ENCODE measurements around the gene EID3.

EID3 gene

DNA sequence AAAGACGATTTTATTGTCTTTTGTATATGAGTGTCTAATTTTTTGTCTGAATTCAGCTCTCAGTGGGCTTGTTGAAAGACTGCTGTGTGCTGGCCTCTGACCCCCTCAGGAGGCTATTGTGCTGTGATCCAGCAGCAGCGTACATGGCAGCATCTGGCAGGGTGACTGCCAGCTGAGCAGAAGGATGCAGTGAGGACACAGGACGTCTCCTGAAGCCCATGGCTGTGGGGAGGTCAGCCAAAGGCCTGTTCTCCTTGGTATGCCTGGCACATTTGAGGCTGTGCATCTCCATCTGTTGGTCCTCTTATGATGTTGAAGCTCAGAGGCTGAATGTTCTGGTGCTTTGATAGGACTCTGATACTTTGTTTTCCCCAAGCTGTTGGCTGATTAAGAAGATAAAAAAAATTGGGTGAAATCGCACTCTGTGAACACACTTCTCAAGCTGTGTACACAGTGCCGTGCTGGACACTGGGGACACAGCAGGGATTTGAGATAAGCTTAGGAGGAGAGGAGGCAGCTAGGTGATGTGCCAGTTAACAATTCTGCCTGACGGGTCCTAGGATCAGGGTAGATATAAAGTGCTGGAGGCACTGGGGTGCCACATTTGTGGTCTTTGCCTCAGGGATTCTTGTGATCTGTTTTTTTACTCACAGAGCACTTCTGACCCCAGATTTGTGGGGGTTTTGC is 37.5 kb downstream of the EID3 start:
- DNase-seq = no peak

DNA sequence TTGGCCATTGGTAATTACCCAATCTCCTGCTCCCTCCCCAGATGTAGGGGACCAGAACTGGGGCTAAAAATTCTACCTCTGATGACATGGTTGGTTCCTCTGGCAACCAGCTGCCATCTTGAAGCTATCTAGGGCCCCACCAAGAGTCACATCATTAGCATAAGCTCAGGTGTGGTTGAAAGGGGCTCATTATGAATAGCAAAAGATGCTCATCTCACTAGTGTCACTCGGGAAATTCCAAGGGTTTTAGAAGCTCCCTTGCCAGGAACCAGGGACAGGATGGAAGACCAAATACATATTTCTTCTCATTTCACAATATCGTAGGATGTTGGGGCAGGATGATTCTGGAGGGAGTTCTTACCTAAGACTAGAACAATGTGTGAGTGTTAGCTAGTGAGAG is 38.6 kb downstream of the EID3 start:
- DNase-seq = no peak

DNA sequence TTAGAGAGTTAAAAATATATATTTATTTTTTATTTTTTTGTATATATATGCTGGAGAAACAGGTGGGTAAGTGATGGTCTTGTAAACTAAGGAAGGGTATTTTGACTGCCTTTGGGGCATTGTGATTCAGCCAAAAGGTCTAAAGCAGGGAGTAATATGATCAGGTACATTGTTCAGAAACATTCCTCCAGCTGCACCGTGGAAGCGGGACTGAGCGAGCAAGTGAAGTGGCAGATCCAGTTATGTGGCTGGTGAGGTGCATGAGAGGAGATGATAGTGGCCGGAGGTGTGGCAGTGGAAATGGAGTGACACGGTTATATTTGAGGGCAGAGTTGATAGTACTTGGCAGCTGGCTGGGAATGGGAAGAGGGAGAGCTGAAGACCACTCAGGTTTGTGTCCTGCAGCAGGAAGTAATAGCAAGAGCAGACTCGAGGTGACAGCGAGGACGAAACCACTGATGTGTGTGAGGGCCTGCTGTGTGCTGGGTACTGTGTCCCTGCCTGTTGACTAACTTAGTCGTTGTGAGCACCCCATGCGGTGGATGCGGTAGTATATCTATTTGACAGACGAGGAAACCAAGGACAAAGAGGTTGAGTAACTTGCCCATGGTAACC is 39.2 kb downstream of the EID3 start:
- no peak for DNase-seq

DNA sequence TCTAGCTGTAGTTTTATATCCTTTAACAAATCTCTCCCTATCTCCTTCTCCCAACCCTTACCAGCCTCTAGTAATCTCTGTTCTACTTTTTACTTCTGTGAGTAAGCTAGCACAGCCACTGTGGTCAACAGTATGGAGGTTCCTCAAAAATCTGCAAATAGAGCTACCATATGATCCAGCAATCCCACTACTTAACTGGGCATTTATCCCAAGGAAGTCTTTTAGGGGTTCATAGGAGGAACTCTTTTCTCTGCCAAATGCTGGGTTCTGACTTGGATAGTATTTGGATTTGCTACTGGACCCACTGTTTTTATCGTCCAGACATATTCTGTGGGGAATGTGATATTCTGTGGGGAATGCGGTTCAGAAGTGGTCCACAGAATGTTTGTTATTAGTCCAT is 41.1 kb downstream of the EID3 start:
- DNase-seq = no peak

DNA sequence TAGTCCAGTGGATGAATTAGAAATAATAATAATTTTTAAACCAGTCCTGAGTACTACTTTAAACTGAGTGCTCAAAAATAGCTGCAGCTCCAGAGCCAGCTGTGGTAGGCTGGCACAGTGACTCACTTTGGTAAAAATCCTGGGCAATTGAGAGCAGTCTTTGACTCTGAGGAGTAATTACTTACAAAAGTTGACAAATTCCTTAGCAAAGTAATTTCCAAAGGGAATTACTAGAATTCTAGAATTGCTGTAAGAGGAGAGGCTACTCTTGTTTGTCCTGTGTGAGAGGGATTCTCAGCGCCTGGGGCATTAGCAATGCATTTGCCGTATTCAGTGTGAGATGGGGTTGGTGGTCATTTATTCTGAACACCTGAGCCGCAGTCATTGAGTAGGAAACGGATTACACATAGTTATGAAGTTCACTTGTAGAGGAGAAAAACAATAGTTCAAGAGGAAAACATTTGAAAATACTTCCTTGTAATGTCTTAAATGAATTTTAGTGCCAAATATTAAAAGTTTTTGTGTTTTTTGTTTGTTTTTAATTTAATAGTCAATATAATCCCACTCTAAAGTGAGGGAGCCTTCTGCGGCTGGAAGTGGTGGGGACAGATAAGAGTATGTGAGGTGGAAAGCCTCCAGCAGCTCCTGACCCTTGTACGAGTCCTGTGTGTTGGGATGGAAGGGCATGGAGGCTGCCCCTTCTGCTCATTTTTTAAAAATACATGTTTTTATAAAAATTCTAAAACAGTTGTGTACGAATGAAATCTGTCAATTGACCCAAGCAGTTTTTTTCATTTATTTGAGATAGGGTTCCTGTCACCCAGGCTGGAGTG is 41.9 kb downstream of the EID3 start:
- no peak for DNase-seq

DNA sequence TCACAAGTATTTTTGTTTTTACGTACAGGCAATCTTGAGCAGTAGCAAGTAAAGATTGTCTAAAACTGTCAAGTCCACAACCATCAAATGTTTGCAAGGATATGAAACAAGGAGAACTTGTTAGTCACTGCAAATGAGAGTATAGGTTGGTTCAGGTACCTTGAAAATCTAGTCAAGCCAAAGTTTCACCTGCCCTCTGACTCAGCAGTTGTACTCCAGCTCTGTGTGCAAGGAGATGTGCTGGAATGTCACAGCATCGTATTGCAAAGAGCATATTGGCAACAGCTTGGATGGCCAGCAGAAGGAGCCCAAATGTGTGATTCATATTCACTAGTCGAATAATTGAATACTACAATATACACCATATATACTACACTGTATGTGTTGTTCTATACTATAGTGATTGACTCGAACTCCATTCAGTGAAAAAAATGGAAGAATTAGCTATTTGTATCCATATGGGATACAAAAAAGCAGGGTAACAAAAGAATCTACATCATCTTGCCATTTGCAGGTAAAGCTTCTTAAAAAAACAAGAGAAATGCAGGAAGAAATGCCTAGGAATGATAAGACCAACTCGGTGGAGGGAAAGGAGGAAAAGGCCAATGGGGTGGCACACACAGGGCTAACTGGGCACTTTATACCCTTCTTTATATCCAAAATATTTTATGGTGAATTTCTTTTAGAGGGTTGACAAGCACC is 44.0 kb downstream of the EID3 start:
- no peak for DNase-seq

DNA sequence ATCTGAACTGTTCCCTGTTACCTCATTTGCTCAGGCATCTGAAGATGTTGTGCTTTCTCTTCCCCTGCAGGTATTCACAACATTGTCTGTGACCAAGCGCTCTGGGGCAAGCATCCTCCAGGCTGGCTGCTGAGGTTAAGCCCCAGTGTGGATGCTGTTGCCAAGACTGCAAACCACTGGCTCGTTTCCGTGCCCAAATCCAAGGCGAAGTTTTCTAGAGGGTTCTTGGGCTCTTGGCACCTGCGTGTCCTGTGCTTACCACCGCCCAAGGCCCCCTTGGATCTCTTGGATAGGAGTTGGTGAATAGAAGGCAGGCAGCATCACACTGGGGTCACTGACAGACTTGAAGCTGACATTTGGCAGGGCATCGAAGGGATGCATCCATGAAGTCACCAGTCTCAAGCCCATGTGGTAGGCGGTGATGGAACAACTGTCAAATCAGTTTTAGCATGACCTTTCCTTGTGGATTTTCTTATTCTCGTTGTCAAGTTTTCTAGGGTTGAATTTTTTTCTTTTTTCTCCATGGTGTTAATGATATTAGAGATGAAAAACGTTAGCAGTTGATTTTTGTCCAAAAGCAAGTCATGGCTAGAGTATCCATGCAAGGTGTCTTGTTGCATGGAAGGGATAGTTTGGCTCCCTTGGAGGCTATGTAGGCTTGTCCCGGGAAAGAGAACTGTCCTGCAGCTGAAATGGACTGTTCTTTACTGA is 44.9 kb downstream of the EID3 start:
- no peak for DNase-seq

DNA sequence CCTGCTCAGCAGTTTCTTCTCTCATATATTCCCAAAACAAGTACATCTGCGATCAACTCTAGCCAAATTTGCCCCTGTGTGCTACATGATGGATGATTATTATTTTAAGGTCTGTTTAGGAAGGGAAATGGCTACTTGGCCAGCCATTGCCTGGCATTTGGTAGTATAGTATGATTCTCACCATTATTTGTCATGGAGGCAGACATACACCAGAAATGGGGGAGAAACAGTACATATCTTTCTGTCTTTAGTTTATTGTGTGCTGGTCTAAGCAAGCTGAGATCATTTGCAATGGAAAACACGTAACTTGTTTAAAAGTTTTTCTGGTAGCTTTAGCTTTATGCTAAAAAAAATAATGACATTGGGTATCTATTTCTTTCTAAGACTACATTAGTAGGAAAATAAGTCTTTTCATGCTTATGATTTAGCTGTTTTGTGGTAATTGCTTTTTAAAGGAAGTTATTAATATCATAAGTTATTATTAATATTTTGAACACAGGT is 45.5 kb downstream of the EID3 start:
- DNase-seq = no peak

DNA sequence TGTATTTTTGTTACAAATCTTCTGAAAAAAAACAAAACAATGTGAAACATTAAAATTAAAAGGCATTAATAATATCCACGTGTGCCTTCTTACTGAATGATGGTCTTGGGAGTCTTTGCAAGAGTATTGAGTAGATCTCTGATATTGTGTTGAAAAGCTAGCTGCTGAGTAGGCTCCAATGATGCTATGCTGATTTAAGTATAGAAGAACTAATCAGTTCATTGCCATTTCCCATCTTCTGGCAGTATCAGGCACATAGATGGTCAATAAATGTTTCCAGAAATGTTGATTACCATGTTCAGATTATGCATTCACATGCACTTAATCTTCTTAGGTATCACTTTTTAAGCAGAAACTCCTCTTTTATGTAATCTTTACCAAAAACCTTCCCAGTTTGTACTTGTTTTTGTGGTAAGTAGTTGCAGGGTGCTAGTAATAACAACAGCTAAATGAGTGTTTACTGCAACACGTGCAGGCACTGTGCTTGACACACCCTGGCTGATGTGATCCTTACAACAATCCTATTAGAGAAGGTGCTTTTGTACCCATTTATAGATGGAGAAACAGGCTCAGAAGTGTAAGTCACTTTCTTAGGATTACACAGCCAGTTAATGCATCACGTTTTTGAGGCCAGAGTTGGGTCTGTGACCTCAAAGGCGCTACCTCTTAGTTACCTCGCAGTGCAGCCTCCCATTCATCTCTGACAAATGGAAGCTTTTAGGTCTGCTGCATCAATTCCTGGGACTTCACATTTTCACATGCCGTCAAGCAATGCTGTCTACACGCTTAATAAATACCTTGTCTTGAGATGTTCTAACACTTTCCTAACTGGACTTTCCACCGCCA is 46.9 kb downstream of the EID3 start:
- DNase-seq = no peak

DNA sequence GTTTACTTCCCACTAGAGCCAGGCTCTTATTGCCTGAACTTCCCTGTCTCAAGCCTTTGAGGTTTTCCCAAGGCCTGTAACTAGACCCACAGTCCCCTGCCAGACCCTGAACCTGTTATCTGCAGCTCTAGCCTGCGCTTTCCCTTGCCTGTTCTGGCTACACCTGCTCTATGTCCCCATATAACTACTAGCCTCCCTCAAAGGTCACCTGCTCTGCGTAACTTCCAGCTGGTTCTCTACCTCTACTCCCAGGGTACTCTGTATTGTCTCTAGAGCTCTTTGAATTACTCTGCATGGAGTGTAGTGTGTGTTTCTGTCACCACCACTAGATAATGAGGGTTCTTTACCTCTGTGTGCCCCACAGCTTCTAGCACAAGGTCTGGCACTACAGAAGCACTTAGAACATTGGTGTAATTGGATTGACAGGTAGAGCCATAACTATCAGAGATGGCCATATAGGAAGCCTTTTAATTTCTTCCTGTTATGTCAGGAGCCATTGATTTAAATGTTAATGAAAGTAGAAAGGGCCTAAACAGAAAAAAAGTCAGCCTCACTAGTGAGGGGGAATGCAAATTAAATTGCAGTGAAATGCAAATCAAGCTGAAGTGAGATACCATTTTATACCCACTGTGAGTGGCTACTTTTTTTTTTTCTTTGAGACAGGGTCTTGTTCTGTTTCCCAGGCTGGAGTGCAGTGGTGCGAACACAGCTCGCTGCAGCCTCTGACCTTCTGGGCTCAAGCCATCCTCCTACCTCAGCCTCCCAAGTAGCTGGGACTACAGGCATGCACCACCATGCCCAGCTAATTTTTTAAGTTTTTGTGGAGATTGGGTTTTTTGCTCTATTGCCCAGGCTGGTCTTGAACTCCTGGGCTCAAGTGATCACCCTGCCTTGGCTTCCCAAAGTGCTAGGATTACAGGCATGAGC is 47.8 kb downstream of the EID3 start:
- no peak for DNase-seq

DNA sequence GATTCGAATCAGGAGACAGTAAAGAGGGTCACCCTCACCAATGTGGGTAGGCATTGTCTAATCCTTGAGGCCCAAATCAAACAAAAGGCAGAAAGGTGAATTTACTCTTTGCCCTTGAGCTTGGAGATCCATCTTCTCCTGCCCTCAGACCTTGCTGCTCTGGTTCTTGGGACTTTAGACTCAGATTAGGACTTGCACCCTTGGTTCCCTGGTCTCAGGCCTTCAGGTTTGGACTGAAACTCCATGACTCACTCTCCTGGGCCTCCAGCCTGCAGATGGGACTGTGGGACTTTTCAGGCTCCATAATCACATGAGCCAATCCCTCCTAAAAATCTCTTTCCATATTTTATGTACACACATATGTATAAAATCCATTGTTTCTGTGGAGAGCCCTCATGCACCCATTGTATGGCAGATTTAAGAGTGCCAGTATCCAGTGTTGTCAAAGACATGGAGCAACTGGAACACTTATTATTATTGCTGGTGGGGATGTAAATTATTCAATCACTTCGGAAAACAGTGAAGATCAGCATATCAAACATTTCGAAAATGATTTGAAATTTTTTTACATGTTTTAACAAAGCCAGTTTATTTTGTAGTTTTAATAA is 48.7 kb downstream of the EID3 start:
- DNase-seq = no peak

DNA sequence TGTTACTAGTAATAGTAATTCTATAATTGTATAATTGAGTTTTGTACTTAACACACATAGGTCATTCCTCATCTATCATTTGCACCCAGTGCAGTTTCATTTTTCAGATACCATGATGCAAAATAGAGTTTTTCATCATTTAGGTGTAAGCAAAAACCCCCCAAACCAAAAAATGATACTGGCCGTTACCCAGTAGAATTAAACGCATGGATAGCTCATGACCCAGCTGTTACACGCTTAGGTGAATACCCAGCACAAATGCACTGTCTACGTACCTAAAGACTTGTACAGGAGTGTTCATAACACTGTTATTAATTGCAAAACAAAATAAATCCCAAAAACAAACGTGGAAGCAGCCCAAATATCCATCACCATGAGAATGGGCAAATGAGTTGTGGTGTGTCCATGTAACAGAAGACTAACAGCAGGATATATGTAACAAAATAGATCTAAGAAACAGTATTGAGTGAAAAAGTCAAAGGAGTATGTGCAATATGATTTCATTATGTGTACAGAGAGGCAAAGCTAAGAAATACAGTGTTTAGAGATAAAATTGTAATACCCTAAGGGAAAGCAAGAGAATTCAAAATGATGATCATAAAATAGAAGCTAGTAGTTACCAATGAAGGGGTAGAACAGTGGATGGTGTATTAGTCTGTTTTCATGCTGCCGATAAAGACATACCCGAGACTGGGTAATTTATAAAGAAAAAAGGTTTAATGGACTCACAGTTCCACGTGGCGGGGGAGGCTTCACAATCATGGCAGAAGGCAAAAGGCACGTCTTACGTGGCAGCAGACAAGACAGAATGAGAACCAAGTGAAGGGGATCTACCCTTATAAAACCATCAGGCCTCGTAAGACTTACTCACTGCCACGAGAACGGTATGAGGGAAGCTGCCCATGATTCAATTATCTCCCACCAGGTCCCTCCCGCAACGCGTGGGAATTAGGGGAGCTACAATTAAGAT is 49.8 kb downstream of the EID3 start:
- no peak for DNase-seq

DNA sequence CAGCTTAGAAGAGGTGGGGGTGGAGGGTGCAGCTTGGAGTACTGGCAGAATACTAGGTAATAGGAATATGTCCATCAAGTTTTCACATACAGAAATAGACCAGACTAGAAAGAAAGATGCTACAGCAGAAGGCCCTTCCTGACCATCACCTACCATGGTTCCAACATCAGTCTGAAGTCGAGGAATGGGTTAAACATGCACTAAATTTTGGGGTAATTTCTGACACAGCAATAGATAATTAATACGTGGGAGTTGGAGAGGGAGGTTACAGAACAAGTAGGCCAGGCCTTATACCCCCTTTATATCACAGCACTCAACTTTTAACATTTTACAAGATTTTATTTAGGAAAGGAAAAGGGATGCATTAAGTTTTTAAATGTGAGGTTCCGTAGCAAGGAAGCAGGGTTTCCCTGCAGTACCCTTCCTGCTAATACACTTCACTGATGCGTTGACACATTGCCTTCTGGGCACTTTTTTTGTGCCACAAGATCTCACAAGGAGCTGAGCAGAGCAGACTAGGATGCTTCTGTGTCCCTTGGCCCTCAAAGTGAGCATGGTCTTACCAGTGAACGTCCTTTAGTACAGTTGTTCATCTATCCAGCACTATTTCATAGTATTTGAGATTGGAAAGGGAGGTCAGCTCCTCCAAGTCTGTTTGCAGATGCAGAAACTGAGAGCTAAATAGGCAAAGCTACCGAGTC is 50.8 kb downstream of the EID3 start:
- DNase-seq = no peak
